IPS-18a (cell line): ENCODE results near the gene MPDZ.
"Not testable (repeated sequence)": the region's sequence is repeated elsewhere in the genome, so short reads cannot be mapped to it uniquely, and the experiment has no call there.

ENCODE experiments used
- H3K27ac ChIP-seq: one replicate; pipeline ENCODE4 v1.5.1; 2013; ENCODE audit warnings: low read length
- H3K27me3 ChIP-seq: one replicate; pipeline ENCODE4 v1.6.1; 2013; ENCODE audit warnings: mild to moderate bottlenecking, low read length; ENCODE audit not compliant: control insufficient read depth, insufficient read depth
- H3K36me3 ChIP-seq: one replicate; pipeline ENCODE4 v1.6.1; 2013; ENCODE audit warnings: low read depth, low read length; ENCODE audit not compliant: control insufficient read depth
- H3K4me1 ChIP-seq: one replicate; pipeline ENCODE4 v1.6.1; 2013; ENCODE audit warnings: low read depth, low read length; ENCODE audit not compliant: control insufficient read depth
- H3K4me3 ChIP-seq: one replicate; pipeline ENCODE4 v1.5.1; 2013; ENCODE audit warnings: low read length
- H3K9ac ChIP-seq: one replicate; pipeline ENCODE4 v1.6.1; 2013; ENCODE audit warnings: mild to moderate bottlenecking, low read length, moderate library complexity
- H3K9me3 ChIP-seq: one replicate; pipeline ENCODE4 v1.6.1; 2013; ENCODE audit warnings: low read depth, low read length; ENCODE audit not compliant: control insufficient read depth

The MPDZ gene

DNA sequence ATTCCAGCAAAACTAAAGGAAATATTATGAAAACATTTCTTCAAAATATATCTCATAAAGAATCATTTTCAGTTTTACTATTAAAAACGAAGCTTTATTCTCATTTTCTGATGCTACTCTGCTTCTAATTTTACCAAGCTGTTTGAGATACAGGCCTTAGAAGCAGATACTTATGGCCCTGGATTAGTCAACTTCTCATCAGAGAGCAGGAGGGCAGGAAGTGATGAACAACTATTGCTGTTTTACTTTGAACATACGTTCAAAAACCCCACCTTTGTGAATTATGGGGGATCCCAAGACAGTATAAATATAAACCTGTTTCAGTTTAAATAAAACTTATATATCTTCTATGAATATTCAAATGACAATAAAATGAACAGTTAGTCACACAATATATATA, 16.0 kb downstream of the MPDZ start:
- Histone ChIP-seq H3K27ac (no peak overlapping the region), H3K4me3 (no peak overlapping the region)

DNA sequence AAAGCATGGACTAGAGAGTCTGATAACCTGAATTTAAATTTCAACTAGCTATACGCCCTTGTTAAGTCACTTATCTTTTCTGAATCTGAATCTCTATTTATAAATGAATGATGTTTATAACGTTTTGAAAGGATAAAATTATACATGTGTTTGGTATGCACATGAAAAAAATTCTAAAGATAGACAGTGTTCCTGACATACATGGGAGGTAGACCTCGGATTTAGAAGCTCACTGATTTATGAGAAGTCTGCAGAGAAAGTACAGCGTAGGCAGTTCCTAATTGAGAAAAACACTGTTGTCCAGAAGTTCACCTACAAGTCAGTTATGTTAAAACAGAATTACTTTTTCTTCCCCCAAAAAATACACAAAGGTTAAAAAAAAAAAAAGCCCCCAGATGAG, 26.6 kb downstream of the MPDZ start:
- H3K4me3 ChIP-seq: no peak overlapping the region
- H3K27ac ChIP-seq: no peak overlapping the region
- no peaks in the 10 kb centered on the region for H3K9me3 ChIP-seq
- H3K36me3 ChIP-seq: no peaks in the 10 kb centered on the region
- no peaks in the 10 kb centered on the region for H3K4me1 ChIP-seq
- no peak overlapping the region for H3K9ac ChIP-seq
- H3K27me3 ChIP-seq: no peaks in the 10 kb centered on the region

More for the DNA sequence above, 16.0 kb downstream of the MPDZ start:
- H3K27me3 ChIP-seq: no peaks in the 10 kb centered on the region
- H3K36me3 ChIP-seq: peaks cover under 1% of the 10 kb centered on the region
- no peak overlapping the region for H3K9ac ChIP-seq
- no peaks in the 10 kb centered on the region for H3K4me1 ChIP-seq
- H3K9me3 ChIP-seq: no peaks in the 10 kb centered on the region

DNA sequence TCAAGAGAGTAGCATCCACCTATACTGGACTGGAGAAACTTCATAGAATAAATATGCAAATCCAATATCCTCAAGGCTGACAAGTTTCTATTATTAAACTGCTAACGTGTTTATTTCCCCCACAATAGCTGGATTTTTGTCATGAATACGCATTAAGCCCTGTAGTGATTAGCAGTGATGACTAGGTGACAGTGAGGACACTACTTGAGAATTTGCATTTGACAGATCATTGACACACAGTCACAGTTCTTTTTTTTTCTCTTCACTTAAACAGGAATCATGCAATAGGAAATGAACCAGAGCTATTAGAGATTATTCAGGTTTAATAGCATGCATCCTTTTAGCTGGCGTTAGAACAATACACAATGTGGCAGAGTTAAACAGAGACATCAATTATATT, 35.3 kb downstream of the MPDZ start:
- no peaks in the 10 kb centered on the region for H3K4me1 ChIP-seq
- peaks cover 16% of the 10 kb centered on the region for H3K36me3 ChIP-seq
- H3K4me3 ChIP-seq: no peak overlapping the region
- H3K9me3 ChIP-seq: no peaks in the 10 kb centered on the region
- H3K9ac ChIP-seq: no peak overlapping the region
- H3K27ac ChIP-seq: no peak overlapping the region
- H3K27me3 ChIP-seq: no peaks in the 10 kb centered on the region

DNA sequence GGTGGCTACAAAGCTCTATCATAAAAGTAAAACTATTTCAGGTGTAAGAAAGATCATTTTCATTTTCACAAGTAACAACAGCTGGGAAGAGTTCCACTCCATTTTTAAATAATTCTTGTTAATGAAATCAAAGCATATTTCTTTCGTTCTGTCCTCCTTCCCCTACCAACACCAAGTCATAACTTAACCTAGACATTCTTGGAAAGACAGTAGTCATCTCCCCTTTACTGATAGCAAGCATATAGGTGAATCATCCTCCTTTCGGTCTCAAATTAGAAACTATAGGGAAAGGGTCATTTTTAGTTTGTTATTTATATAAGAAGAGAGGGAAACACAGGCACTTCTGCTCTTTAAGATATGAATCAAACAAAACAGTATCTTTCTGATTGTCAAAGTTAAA, 38.2 kb downstream of the MPDZ start:
- Histone ChIP-seq H3K36me3 (peaks cover 7% of the 10 kb centered on the region), H3K4me3 (no peak overlapping the region), H3K27ac (no peak overlapping the region), H3K4me1 (no peaks in the 10 kb centered on the region), H3K9ac (no peak overlapping the region), H3K9me3 (no peaks in the 10 kb centered on the region), H3K27me3 (no peaks in the 10 kb centered on the region)

DNA sequence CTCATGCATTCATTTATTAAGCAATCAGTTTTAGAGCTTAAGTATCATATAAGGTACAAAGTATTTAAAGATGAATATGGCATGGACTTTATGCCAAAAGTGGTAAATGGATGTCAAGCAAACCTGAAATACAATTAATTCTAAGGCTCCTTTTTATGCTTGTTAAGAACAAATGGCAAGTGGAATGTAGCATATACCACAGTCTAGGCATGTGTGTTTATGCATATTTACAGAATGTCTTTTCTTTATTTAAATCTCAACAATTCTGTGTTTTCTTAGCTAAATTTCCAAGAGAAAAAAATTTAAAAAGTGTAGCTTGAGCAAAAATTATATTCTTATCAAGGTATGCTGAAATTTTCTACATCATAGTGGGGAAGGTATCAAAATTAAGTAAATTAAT, 39.8 kb downstream of the MPDZ start:
- Histone ChIP-seq H3K27me3 (no peaks in the 10 kb centered on the region), H3K9me3 (no peaks in the 10 kb centered on the region), H3K4me3 (no peak overlapping the region), H3K9ac (no peak overlapping the region), H3K27ac (no peak overlapping the region), H3K4me1 (no peaks in the 10 kb centered on the region), H3K36me3 (peaks cover 7% of the 10 kb centered on the region)

DNA sequence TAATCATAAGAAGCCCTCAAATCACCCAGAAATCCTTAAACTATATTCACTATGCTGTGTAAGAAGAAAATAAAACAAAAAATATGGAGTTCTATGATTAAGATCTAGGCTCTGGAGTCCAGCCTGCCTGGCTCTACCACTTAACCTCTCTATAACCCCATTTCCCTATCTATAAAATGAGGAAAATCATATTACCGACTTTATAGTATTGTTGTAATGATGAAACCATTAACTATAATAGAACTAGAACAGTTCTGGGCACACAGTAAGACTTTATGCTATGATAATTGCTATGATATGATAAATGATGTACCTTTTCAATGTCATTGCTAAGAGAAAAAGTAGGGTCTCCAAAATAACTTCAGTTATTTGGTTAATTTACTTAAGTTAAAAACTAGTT, 40.3 kb downstream of the MPDZ start:
- Histone ChIP-seq H3K27ac (no peak overlapping the region), H3K4me1 (no peaks in the 10 kb centered on the region), H3K4me3 (no peak overlapping the region), H3K27me3 (no peaks in the 10 kb centered on the region), H3K9me3 (no peaks in the 10 kb centered on the region), H3K36me3 (peaks cover 7% of the 10 kb centered on the region), H3K9ac (no peak overlapping the region)

DNA sequence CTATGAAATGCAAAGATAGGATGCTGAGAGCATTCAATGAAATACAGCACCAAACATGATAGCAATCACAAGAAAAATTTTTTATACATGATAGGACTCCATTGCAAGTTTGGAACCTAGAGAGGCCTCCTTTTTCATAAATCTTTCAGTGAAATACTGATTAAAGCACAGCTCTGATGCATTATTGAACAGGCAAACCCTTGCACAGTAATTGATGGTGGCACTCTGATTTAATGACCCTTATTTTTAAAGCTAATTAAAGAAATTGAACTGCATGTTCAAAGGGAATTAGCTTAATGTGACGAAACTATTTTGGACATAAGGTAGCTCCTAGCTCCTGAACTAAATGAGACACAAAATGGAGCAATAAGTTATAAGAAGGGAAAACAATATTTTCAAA, 44.6 kb downstream of the MPDZ start:
- Histone ChIP-seq H3K9ac (no peak overlapping the region), H3K27ac (no peak overlapping the region), H3K36me3 (no peaks in the 10 kb centered on the region), H3K27me3 (no peaks in the 10 kb centered on the region), H3K4me1 (no peaks in the 10 kb centered on the region), H3K9me3 (no peaks in the 10 kb centered on the region), H3K4me3 (no peak overlapping the region)

DNA sequence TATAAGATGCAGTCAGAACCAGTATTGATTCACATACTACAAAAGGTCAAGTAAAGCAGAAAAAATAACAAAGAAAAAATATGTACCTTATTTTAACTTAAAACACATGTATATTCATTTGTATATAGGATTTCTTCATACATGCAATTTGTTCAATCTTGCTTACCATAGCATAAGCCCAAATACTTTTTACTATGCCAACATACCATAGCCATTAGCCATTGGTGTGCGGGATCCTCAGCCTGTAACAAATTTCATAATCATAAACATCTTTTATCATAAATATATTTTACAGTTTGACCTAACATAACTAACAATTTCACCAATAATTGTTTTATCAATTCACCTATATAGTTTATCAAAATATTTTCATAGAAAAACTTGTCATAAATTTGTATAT, 51.1 kb downstream of the MPDZ start:
- H3K9me3 ChIP-seq: no peaks in the 10 kb centered on the region
- no peak overlapping the region for H3K27ac ChIP-seq
- H3K4me3 ChIP-seq: no peak overlapping the region
- no peak overlapping the region for H3K9ac ChIP-seq
- H3K27me3 ChIP-seq: no peaks in the 10 kb centered on the region
- no peaks in the 10 kb centered on the region for H3K36me3 ChIP-seq
- peaks cover 3% of the 10 kb centered on the region for H3K4me1 ChIP-seq

DNA sequence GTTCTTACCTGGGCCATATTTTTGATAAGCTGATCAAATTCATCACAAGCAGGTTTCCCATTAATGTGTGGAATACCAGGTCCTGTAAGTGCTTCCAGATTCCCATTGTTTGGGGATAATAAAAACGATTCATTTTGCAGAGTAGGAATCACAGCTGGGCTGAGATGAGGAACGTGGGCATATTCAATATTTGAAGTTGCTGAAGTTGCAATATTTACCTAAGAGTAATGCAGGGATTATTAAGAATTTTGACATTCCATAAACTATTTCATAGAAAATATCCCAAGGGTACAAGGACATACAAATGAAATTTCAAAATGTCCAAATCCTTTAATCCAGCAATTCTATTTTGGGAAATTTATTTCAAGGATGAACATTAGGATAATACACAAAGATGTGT, 55.1 kb downstream of the MPDZ start:
- Histone ChIP-seq H3K9ac (no peak overlapping the region), H3K4me3 (no peak overlapping the region), H3K36me3 (peaks cover 18% of the 10 kb centered on the region), H3K27ac (no peak overlapping the region), H3K27me3 (no peaks in the 10 kb centered on the region), H3K4me1 (peaks cover 3% of the 10 kb centered on the region), H3K9me3 (no peaks in the 10 kb centered on the region)

DNA sequence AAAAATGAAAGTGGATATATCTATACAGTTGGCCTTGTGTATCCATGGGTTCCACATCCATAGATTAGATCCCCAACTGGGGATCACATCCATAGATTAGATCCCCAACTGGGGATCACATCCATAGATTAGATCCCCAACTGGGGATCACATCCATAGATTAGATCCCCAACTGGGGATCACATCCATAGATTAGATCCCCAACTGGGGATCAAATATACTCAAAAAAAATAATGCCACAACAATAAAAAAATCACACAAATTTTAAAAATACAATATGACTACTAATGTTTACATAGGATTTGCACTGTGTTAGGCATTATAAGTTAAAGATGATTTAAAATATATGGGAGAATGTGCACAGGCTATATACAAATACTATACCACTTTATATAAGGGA, 56.8 kb downstream of the MPDZ start:
- not testable (repeated sequence) for H3K9me3 ChIP-seq, H3K9ac ChIP-seq, H3K4me3 ChIP-seq, H3K4me1 ChIP-seq, H3K27me3 ChIP-seq, H3K27ac ChIP-seq
- peaks cover 31% of the 10 kb centered on the region for H3K36me3 ChIP-seq

DNA sequence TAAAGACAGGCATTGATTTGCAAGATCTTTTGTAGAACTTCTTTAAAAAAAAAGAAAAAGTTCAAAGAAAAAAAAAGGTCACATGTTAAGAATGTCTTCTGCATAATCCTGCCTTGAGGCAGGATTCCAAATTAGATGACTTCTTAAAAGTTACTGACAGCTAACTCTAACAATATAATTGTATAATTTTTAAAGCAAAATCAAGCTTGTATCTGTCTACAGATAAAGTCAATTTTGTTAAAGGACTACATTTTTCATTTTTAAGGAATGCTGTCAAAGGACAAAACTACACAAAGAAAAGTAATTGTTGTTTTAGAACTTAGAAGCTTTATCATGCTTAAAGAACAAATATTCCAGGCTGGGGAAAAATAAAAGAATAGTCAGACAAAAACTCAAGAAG, 57.8 kb downstream of the MPDZ start:
- peaks cover 41% of the 10 kb centered on the region for H3K36me3 ChIP-seq
- no peaks in the 10 kb centered on the region for H3K27me3 ChIP-seq
- no peak overlapping the region for H3K27ac ChIP-seq
- no peaks in the 10 kb centered on the region for H3K9me3 ChIP-seq
- no peak overlapping the region for H3K9ac ChIP-seq
- no peak overlapping the region for H3K4me3 ChIP-seq
- peaks cover 3% of the 10 kb centered on the region for H3K4me1 ChIP-seq

DNA sequence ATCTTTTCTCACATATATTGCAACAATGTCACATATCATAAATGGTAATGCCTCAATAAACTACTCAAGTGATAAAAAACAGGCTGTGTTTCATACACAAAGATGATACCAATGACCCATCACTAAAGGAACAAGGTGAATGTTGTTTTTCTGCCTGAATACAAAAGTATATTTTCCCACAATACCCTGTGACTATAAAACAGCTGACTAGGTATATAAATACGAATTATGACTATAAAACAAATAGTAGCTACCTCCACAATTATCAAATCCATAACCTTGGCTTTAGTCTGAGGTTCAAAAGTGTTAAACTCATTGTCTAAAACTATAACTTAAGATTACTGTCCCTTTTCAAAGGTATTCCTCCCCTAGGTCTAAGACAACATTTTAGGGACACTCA, 58.7 kb downstream of the MPDZ start:
- Histone ChIP-seq H3K27ac (no peak overlapping the region), H3K9ac (no peak overlapping the region), H3K4me1 (no peaks in the 10 kb centered on the region), H3K27me3 (no peaks in the 10 kb centered on the region), H3K36me3 (peaks cover 50% of the 10 kb centered on the region), H3K9me3 (no peaks in the 10 kb centered on the region), H3K4me3 (no peak overlapping the region)
